HUES64 (cell line): Measurements from ENCODE around the gene OPN1MW2. TPM values are rescaled to one million over a fixed set of nuclear protein-coding genes. Genes with fewer than 3 reads are reported as not detected.
"Not testable (repeated sequence)": the region's sequence is repeated elsewhere in the genome, so short reads cannot be mapped to it uniquely, and the experiment has no call there.

Experiments used
- H3K27ac ChIP-seq: 2 replicates; pipeline ENCODE4 v1.7.0; 2013; ENCODE audit warnings: low read depth, low read length, inconsistent platforms
- H3K27me3 ChIP-seq: 2 replicates; pipeline ENCODE4 v1.6.1; 2013; ENCODE audit warnings: mild to moderate bottlenecking, low read length; ENCODE audit not compliant: insufficient read depth
- H3K36me3 ChIP-seq: 2 replicates; pipeline ENCODE4 v1.6.1; 2013; ENCODE audit warnings: mild to moderate bottlenecking, low read length; ENCODE audit not compliant: insufficient read depth
- H3K4me1 ChIP-seq: 2 replicates; pipeline ENCODE4 v1.6.1; 2013; ENCODE audit warnings: mild to moderate bottlenecking, low read length, moderate library complexity; ENCODE audit not compliant: insufficient read depth
- H3K4me3 ChIP-seq: 2 replicates; pipeline ENCODE4 v1.5.1; 2013; ENCODE audit warnings: mild to moderate bottlenecking, low read length, moderate library complexity
- H3K9ac ChIP-seq: 2 replicates; pipeline ENCODE4 v1.6.1; 2013; ENCODE audit warnings: mild to moderate bottlenecking, low read depth, low read length
- H3K9me3 ChIP-seq: 2 replicates; pipeline ENCODE4 v1.6.1; 2013; ENCODE audit warnings: low read depth, low read length; ENCODE audit not compliant: insufficient read depth
- WGBS: fragments of 150-250, 120-280 bp; methylation state at CpG from one replicate; pipeline ENCODE4 v1.1.7; 2013; ENCODE audit warnings: missing lambda C conversion rate; 5-methylcytosine and 5-hydroxymethylcytosine counted together
- polyA plus RNA-seq, 2 experiments: library from polyadenylated mRNA; stranded (reverse); fragments of 50-300 nt; gene quantifications; one replicate each; pipeline ENCODE4 v1.2.3, GENCODE V29; 2013

OPN1MW2 gene
- polyA plus RNA-seq (2013, experiment 1 of 2): not detected
- not detected for polyA plus RNA-seq (2013, experiment 2 of 2)

- WGBS: no CpG with 5 or more reads among the region's 16 CpGs
- H3K9ac ChIP-seq: not testable (repeated sequence)
Measured at GRCh38 chrX:154219456-154219855, at the start of gene OPN1MW2. Gene OPN1MW2, plus strand, starts transcription at chrX:154219756. Its CDS starts 60 bp downstream, at chrX:154219816.

GRCh38 chrX:154172535-154172943 is 47.0 kb upstream of the OPN1MW2 start:
- not testable (repeated sequence) for H3K9ac ChIP-seq, H3K27me3 ChIP-seq, H3K27ac ChIP-seq, H3K36me3 ChIP-seq, H3K9me3 ChIP-seq, H3K4me1 ChIP-seq, H3K4me3 ChIP-seq
- no CpG with 5 or more reads among the region's 11 CpGs for WGBS

More at GRCh38 chrX:154219456-154219855, at the start of gene OPN1MW2:
- not testable (repeated sequence) for H3K27ac ChIP-seq, H3K4me3 ChIP-seq, H3K9me3 ChIP-seq, H3K4me1 ChIP-seq, H3K36me3 ChIP-seq, H3K27me3 ChIP-seq

GRCh38 chrX:154174356-154174755 is 45.2 kb upstream of the OPN1MW2 start:
- not testable (repeated sequence) for H3K9me3 ChIP-seq, H3K36me3 ChIP-seq, H3K27me3 ChIP-seq, H3K27ac ChIP-seq, H3K4me1 ChIP-seq, H3K4me3 ChIP-seq, H3K9ac ChIP-seq
- WGBS: no CpG with 5 or more reads among the region's 10 CpGs

GRCh38 chrX:154182296-154182695 is 37.3 kb upstream of the OPN1MW2 start, which contains the start of gene OPN1MW:
Gene OPN1MW, plus strand, starts transcription at chrX:154182596. Its CDS starts 82 bp downstream, at chrX:154182678.
- not testable (repeated sequence) for H3K27ac ChIP-seq, H3K4me1 ChIP-seq, H3K9ac ChIP-seq, H3K9me3 ChIP-seq, H3K4me3 ChIP-seq, H3K27me3 ChIP-seq, H3K36me3 ChIP-seq
- no CpG with 5 or more reads among the region's 14 CpGs for WGBS

- H3K36me3 ChIP-seq, H3K4me3 ChIP-seq, H3K4me1 ChIP-seq, H3K27ac ChIP-seq, H3K27me3 ChIP-seq, H3K9ac ChIP-seq, H3K9me3 ChIP-seq: not testable (repeated sequence)
- no CpG with 5 or more reads among the region's 8 CpGs for WGBS
Measured at GRCh38 chrX:154183794-154184193, 35.8 kb upstream of the OPN1MW2 start.

- not testable (repeated sequence) for H3K4me1 ChIP-seq, H3K9ac ChIP-seq, H3K27ac ChIP-seq, H3K36me3 ChIP-seq, H3K9me3 ChIP-seq, H3K27me3 ChIP-seq, H3K4me3 ChIP-seq
- WGBS: no CpG with 5 or more reads among the region's 8 CpGs
Measured at GRCh38 chrX:154192846-154193245, 26.7 kb upstream of the OPN1MW2 start.

GRCh38 chrX:154194316-154194715 is 25.2 kb upstream of the OPN1MW2 start:
- not testable (repeated sequence) for H3K27ac ChIP-seq, H3K9me3 ChIP-seq, H3K4me3 ChIP-seq, H3K27me3 ChIP-seq, H3K4me1 ChIP-seq, H3K9ac ChIP-seq, H3K36me3 ChIP-seq
- no CpG with 5 or more reads among the region's 2 CpGs for WGBS

GRCh38 chrX:154196466-154196865 is 23.1 kb upstream of the OPN1MW2 start:
- not testable (repeated sequence) for H3K4me3 ChIP-seq, H3K9ac ChIP-seq, H3K36me3 ChIP-seq, H3K27ac ChIP-seq, H3K9me3 ChIP-seq, H3K4me1 ChIP-seq, H3K27me3 ChIP-seq
- no CpG with 5 or more reads among the region's 15 CpGs for WGBS

- H3K27ac ChIP-seq, H3K9me3 ChIP-seq, H3K9ac ChIP-seq, H3K27me3 ChIP-seq, H3K4me3 ChIP-seq, H3K4me1 ChIP-seq, H3K36me3 ChIP-seq: not testable (repeated sequence)
- WGBS: no CpG with 5 or more reads among the region's 21 CpGs
Measured at GRCh38 chrX:154209670-154210418, 9.7 kb upstream of the OPN1MW2 start.

- not testable (repeated sequence) for H3K27ac ChIP-seq, H3K9ac ChIP-seq, H3K27me3 ChIP-seq, H3K9me3 ChIP-seq, H3K4me1 ChIP-seq, H3K4me3 ChIP-seq, H3K36me3 ChIP-seq
- WGBS: 61% methylated on average over 4 of the region's 9 CpGs
Measured at GRCh38 chrX:154211057-154211456, 8.5 kb upstream of the OPN1MW2 start.

GRCh38 chrX:154211499-154211898 is 8.1 kb upstream of the OPN1MW2 start:
- not testable (repeated sequence) for H3K4me3 ChIP-seq, H3K4me1 ChIP-seq, H3K36me3 ChIP-seq, H3K27ac ChIP-seq, H3K9ac ChIP-seq, H3K27me3 ChIP-seq, H3K9me3 ChIP-seq
- WGBS: no CpG with 5 or more reads among the region's 10 CpGs

- H3K4me1 ChIP-seq, H3K27ac ChIP-seq, H3K27me3 ChIP-seq, H3K4me3 ChIP-seq, H3K9me3 ChIP-seq, H3K36me3 ChIP-seq, H3K9ac ChIP-seq: not testable (repeated sequence)
- WGBS: no CpG with 5 or more reads among the region's 6 CpGs
Measured at GRCh38 chrX:154225292-154225691, 5.7 kb downstream of the OPN1MW2 start.
